Heart right ventricle (tissue), 16 donors: ENCODE data around the gene SMARCAL1. TPM values are rescaled to one million over a fixed set of nuclear protein-coding genes. Genes with fewer than 3 reads are reported as not detected.

Experiments used
- ATAC-seq, 8 donors: fragments of 200-7000 bp; cut with Tn5 transposase; one replicate each; pipeline ENCODE4 v1.9.1; 2020; ENCODE audit warnings: mild to moderate bottlenecking in 8 of 8, moderate library complexity in 8 of 8, moderate number of reproducible peaks in 1 of 8
- DNase-seq, 2 donors: peaks; one replicate each; pipeline ENCODE4 v3.0.0-alpha.2; 2020
- H3K27ac ChIP-seq, 10 donors: fragments of 200-600 bp; sonication (generic) in 2 of 10; one replicate each; pipeline versions ENCODE4 v1.5.0 to v1.8.0; 2020 to 2022; ENCODE audit warnings: mild to moderate bottlenecking in 3 of 10
- H3K27me3 ChIP-seq, 7 donors: fragments of 200-600 bp; one replicate each; pipeline ENCODE4 v1.8.0; 2021 to 2022; ENCODE audit warnings: mild to moderate bottlenecking in 2 of 7
- H3K36me3 ChIP-seq, 9 donors: fragments of 200-600 bp; sonication (generic) in 1 of 9; one replicate each; pipeline versions ENCODE4 v1.5.0 to v1.8.0; 2020 to 2022; ENCODE audit warnings: mild to moderate bottlenecking in 2 of 9
- H3K4me1 ChIP-seq, 9 donors: fragments of 200-600 bp; sonication (generic) in 1 of 9; one replicate each; pipeline versions ENCODE4 v1.5.0 to v1.8.0; 2020 to 2022; ENCODE audit warnings: mild to moderate bottlenecking in 4 of 9
- H3K4me3 ChIP-seq, 10 donors: fragments of 200-600 bp; sonication (generic) in 2 of 10; one replicate each; pipeline versions ENCODE4 v1.5.0 to v1.8.0; 2020 to 2022; ENCODE audit warnings: mild to moderate bottlenecking in 7 of 10, moderate library complexity in 2 of 10
- H3K9me3 ChIP-seq, 11 donors: fragments of 200-600 bp in 10 of 11; sonication (generic) in 2 of 11; one replicate each; pipeline versions ENCODE4 v1.5.0 to v1.8.0; 2013 to 2022; ENCODE audit warnings: mild to moderate bottlenecking in 2 of 11, control low read depth in 1 of 11, moderate library complexity in 1 of 11
- CTCF ChIP-seq, 9 donors: fragments of 200-600 bp; sonication (generic) in 2 of 9; IDR thresholded peaks; one replicate each; pipeline versions ENCODE4 v1.5.0 to v1.8.0; 2021 to 2022; ENCODE audit warnings: antibody characterized with exemption in 9 of 9, mild to moderate bottlenecking in 5 of 9, moderate library complexity in 1 of 9
- WGBS, 2 donors: extraction: QIAGEN DNeasy Blood & Tissue Kit; methylation state at CpG; one replicate each; pipeline ENCODE4 v1.1.7; 2013; ENCODE audit warnings: inconsistent platforms in 1 of 2; 5-methylcytosine and 5-hydroxymethylcytosine counted together
- intact Hi-C, 10 donors: fragments of 100-400 bp; cut with DNase I; formaldehyde crosslinking; loops; one replicate each; pipeline versions ENCODE4 v1.11.1 to v1.14.2; 2022
- polyA plus RNA-seq, 2 donors: library from polyadenylated mRNA; stranded (reverse); fragments of 200-250 nt; gene quantifications; one replicate each; pipeline ENCODE4 v1.2.3, GENCODE V29; 2013
- total RNA-seq, 10 donors: library from RNA; stranded (reverse); fragmentation: NEBNext Ultra II Directional in 3 of 10; extraction: Animal tissue kit (Norgen Biotek cat#: 25700) in 3 of 10; gene quantifications; one replicate each; pipeline versions ENCODE4 v1.2.1 to v1.2.4, GENCODE V29; 2021 to 2023
- donor health status: Arrhythmogenic right ventricular cardiomyopathy.
- donor health status: ischemic (EF 13 %, LVEDD 7.1; RV severe dilation, severe dysfunction).
- donor health status: healthy with polysubstance abuse.
- donor health status: DM: no; HTN: yes; CAD: no.
- donor health status: DM: no; HTN: no; CAD: no.
- donor health status: ischemic (EF 25% LVEDD 6.9; RV normal size, moderate dysfunction).
- donor health status: ischemic (EF 25% LVEDD 5.7; RV mildly dilated, moderate dysfunction).
- donor health status: healthy.
- donor health status: DM: yes; HTN: yes; CAD: no.
- donor health status: Ischemic cardiomyopathy.
- donor health status: ischemic (EF 35%, LVEDD 5.7; RV mildly dilated, moderate dysfunction).
- donor health status: nonischemic (EF 11% LVEDD 7.7; RV severe dilation, severe dysfunction).
- donor health status: DM: yes; HTN: yes; CAD: no.
- donor health status: PGD.
- donor health status: ischemic (EF 29% LVEDD 5.4; RV normal size, mild dysfunction).
- donor health status: nonischemic (EF 23%, LVEDD 6.1; RV moderate dilation, normal function).

SMARCAL1 gene
- total and polyA plus RNA-seq, 12 donors: 3.8 to 14.8 (median 9.6) TPM

- H3K36me3 ChIP-seq: peaks cover 0 to 100% (median 63%) of the 10 kb centered on the region in 9 donors
- DNase-seq (no peak), ATAC-seq (no peak)
- H3K9me3 ChIP-seq: peaks cover 0 to 11% (median 0%) of the 10 kb centered on the region in 11 donors
- peaks cover 0 to 20% (median 4%) of the 10 kb centered on the region in 9 donors for H3K4me1 ChIP-seq
- H3K27me3 ChIP-seq: no peaks in the 10 kb centered on the region
- H3K27ac ChIP-seq: no peak overlapping the region
- H3K4me3 ChIP-seq: no peak overlapping the region
- intact Hi-C loops: no loop called here
- TF ChIP-seq CTCF (IDR thresholded peaks at IDR 0.05): no peak
Observed at GRCh38 chr2:216448829-216449228, 36.5 kb downstream of the SMARCAL1 start.

GRCh38 chr2:216450346-216450745 is 38.1 kb downstream of the SMARCAL1 start:
- ATAC-seq: no peak
- intact Hi-C loops: no loop called here
- no peak for DNase-seq
- H3K27me3 ChIP-seq: no peaks in the 10 kb centered on the region
- no peak overlapping the region for H3K4me3 ChIP-seq
- peaks cover 0 to 11% (median 0%) of the 10 kb centered on the region in 11 donors for H3K9me3 ChIP-seq
- H3K27ac ChIP-seq: no peak overlapping the region
- no peak for TF ChIP-seq CTCF (IDR thresholded peaks at IDR 0.05)
- peaks cover 0 to 20% (median 4%) of the 10 kb centered on the region in 9 donors for H3K4me1 ChIP-seq
- H3K36me3 ChIP-seq: peaks cover 0 to 100% (median 74%) of the 10 kb centered on the region in 9 donors

DNA sequence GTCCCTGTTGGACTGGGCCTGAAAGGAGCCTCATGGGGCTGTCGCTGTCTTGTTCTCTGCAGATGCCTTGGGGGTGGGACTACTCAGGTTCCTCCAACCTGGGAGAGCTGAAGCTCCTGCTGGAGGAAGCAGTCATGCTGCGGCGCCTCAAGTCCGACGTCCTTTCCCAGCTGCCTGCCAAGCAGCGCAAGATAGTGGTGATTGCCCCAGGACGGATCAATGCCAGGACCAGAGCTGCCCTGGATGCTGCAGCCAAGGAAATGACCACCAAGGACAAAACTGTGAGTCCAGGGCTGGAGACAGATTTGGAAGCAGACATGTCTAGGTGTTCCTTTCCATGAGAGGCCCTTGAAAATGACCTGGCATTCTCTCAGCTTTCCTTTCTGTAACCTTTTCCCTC is 38.5 kb downstream of the SMARCAL1 start:
- ATAC-seq (peak in 4 of 8 donors; percentile 15 to 86 (median 55)), DNase-seq (peak in 1 of 2 donors; percentile 38)
- intact Hi-C loops: no loop called here
- Histone ChIP-seq H3K27me3 (no peaks in the 10 kb centered on the region), H3K4me3 (no peak overlapping the region), H3K36me3 (peaks cover 0 to 100% (median 74%) of the 10 kb centered on the region in 9 donors), H3K4me1 (peaks cover 0 to 20% (median 4%) of the 10 kb centered on the region in 9 donors), H3K9me3 (peaks cover 0 to 11% (median 0%) of the 10 kb centered on the region in 11 donors), H3K27ac (no peak overlapping the region)
- 78 to 93% methylated on average over 7 of the region's 7 CpGs for WGBS, 2 donors
- no peak for TF ChIP-seq CTCF (IDR thresholded peaks at IDR 0.05)

GRCh38 chr2:216453955-216454614 is 41.8 kb downstream of the SMARCAL1 start:
- ATAC-seq: no peak
- Histone ChIP-seq H3K4me3 (no peak overlapping the region), H3K27ac (no peak overlapping the region), H3K9me3 (peaks cover 0 to 2% (median 0%) of the 10 kb centered on the region in 11 donors), H3K4me1 (peaks cover 0 to 10% (median 0%) of the 10 kb centered on the region in 9 donors), H3K36me3 (peaks cover 0 to 70% (median 44%) of the 10 kb centered on the region in 9 donors), H3K27me3 (no peaks in the 10 kb centered on the region)
- 98 to 100% methylated on average over 4 of the region's 4 CpGs for WGBS, 2 donors
- DNase-seq: no peak
- TF ChIP-seq CTCF (IDR thresholded peaks at IDR 0.05): no peak
- intact Hi-C loops: no loop called here
